K562 (cell line): ENCODE results near the gene TECTA. TPM values are rescaled to one million over a fixed set of nuclear protein-coding genes. Genes with fewer than 3 reads are reported as not detected.

Experiments used
- ATAC-seq: fragments of 200-7000 bp; cut with Tn5 transposase; 3 replicates; pipeline ENCODE4 v1.9.1; 2020; ENCODE audit warnings: moderate library complexity
- BruUV-seq: library from RNA; stranded (reverse); fragments of 400-500 nt; replicated peaks from 2 replicates; lab custom pipeline; 2021; lab: Mats Ljungman, UMichigan
- CTCF ChIA-PET: fragments of 300-600 bp; formaldehyde crosslinking; extraction: SDS; loops from one replicate; lab custom pipeline; 2021; ENCODE audit warnings: low intra/inter-chr PET ratio; lab: Yijun Ruan, JAX
- POLR2A ChIA-PET: fragments of 300-600, 350-650 bp; sonication (Branson Sonifier 250); formaldehyde crosslinking; extraction: SDS; loops from one replicate; lab custom pipeline; 2021; ENCODE audit warnings: antibody characterized with exemption, inconsistent platforms; lab: Yijun Ruan, JAX
- DNase-seq, 4 experiments: peaks; one replicate each; pipeline versions ENCODE4 v3.0.0 to v3.0.0-alpha.2; 2011 to 2018; ENCODE audit warnings: low spot score in 3 of 4, mixed read lengths in 3 of 4; ENCODE audit errors: extremely low read depth in 1 of 4
- FAIRE-seq: peaks from 2 replicates; lab custom pipeline; 2011; peaks lifted over from hg19 to GRCh38; lab: Jason Lieb, UNC
- H2AFZ ChIP-seq: 2 replicates; pipeline ENCODE4 v1.6.0; 2011; ENCODE audit warnings: low read depth, low read length, control low read depth, inconsistent platforms
- H3K27ac ChIP-seq: fragments of 200-600 bp; 3 replicates; pipeline ENCODE4 v1.8.0; 2011; ENCODE audit warnings: low read depth, mild to moderate bottlenecking, control low read depth, inconsistent platforms, low read length, moderate library complexity, mixed read lengths; ENCODE audit errors: extremely low read depth
- H3K27me3 ChIP-seq, 2 experiments: fragments of 300-600 bp in 1 of 2; 2 replicates in 1 of 2; 3 replicates in 1 of 2; pipeline versions ENCODE4 v1.6.0 to v1.8.0; 2011; ENCODE audit warnings: inconsistent platforms in 2 of 2, low read length in 2 of 2, mild to moderate bottlenecking in 1 of 2, mixed read lengths in 1 of 2, moderate library complexity in 1 of 2; ENCODE audit not compliant: control insufficient read depth in 2 of 2, insufficient read depth in 2 of 2
- H3K36me3 ChIP-seq: fragments of 300-600 bp; 3 replicates; pipeline ENCODE4 v1.8.0; 2011; ENCODE audit warnings: mild to moderate bottlenecking, low read length, inconsistent platforms; ENCODE audit not compliant: control insufficient read depth, insufficient read depth
- H3K4me1 ChIP-seq, 2 experiments: fragments of 200-600 bp in 1 of 2; replicated peaks in 1 of 2; 2 replicates in 1 of 2; 3 replicates in 1 of 2; pipeline versions ENCODE4 v1.5.1 to v1.8.0; 2011; ENCODE audit warnings: inconsistent platforms in 2 of 2, low read length in 2 of 2, mild to moderate bottlenecking in 1 of 2, mixed read lengths in 1 of 2, moderate library complexity in 1 of 2; ENCODE audit not compliant: control insufficient read depth in 2 of 2, insufficient read depth in 2 of 2
- H3K4me2 ChIP-seq: 2 replicates; pipeline ENCODE4 v1.6.1; 2011; ENCODE audit warnings: low read length, control low read depth, inconsistent platforms, mixed read lengths; ENCODE audit not compliant: insufficient read depth
- H3K4me3 ChIP-seq: fragments of 200-600 bp; sonication (generic), shearing (Covaris generic); 2 replicates; pipeline ENCODE4 v1.5.1; 2016; ENCODE audit warnings: control low read depth, inconsistent platforms
- H3K79me2 ChIP-seq: fragments of 200-600 bp; 3 replicates; pipeline ENCODE4 v1.8.0; 2011; ENCODE audit warnings: low read length, inconsistent platforms; ENCODE audit not compliant: control insufficient read depth, insufficient read depth
- H3K9ac ChIP-seq, 2 experiments: 2 replicates each; pipeline versions ENCODE4 v1.6.0 to v1.6.1; 2011; ENCODE audit warnings: low read depth in 2 of 2, low read length in 2 of 2, control low read depth in 1 of 2, inconsistent platforms in 1 of 2, mild to moderate bottlenecking in 1 of 2, mixed read lengths in 1 of 2; ENCODE audit not compliant: insufficient read depth in 1 of 2
- H3K9me1 ChIP-seq: one replicate; pipeline ENCODE4 v1.6.0; 2011; ENCODE audit warnings: inconsistent platforms, mild to moderate bottlenecking, low read length, moderate library complexity; ENCODE audit not compliant: control insufficient read depth, insufficient read depth
- H3K9me3 ChIP-seq: replicated peaks from 2 replicates; pipeline ENCODE4 v1.5.1; 2011; ENCODE audit warnings: low read depth, low read length, inconsistent platforms; ENCODE audit not compliant: control insufficient read depth, insufficient read depth
- H4K20me1 ChIP-seq: replicated peaks from 2 replicates; pipeline ENCODE4 v1.6.1; 2011; ENCODE audit warnings: low read length, inconsistent platforms, mixed read lengths; ENCODE audit not compliant: control insufficient read depth, insufficient read depth
- CBFA2T2 ChIP-seq: fragments of 450-650 bp; conservative IDR thresholded peaks from 2 replicates; pipeline ENCODE4 v1.6.1; 2017; ENCODE audit warnings: mild to moderate bottlenecking
- CBFA2T3 ChIP-seq: fragments of 450-650 bp; IDR thresholded peaks from 2 replicates; pipeline ENCODE4 v1.6.1; 2017
- DPF2 ChIP-seq: fragments of 450-650 bp; IDR thresholded peaks from 2 replicates; pipeline ENCODE4 v1.6.1; 2016
- ETV1 ChIP-seq: fragments of 450-650 bp; conservative IDR thresholded peaks from 2 replicates; pipeline ENCODE4 v1.6.1; 2016; ENCODE audit warnings: missing genetic modification characterization, control low read depth, low read depth, missing compliant biosample characterization
- FOXJ3 ChIP-seq: sonication (generic); formaldehyde crosslinking; IDR thresholded peaks from 2 replicates; pipeline ENCODE4 v1.4.0; 2020; ENCODE audit warnings: mild to moderate bottlenecking, missing genetic modification reagents
- KHSRP ChIP-seq: fragments of 450-650 bp; IDR thresholded peaks from 2 replicates; pipeline ENCODE4 v1.6.1; 2017
- KLF1 ChIP-seq: fragments of 450-650 bp; IDR thresholded peaks from 2 replicates; pipeline ENCODE4 v1.6.1; 2016; ENCODE audit warnings: missing genetic modification characterization, missing compliant biosample characterization
- MEF2D ChIP-seq: conservative IDR thresholded peaks from 2 replicates; pipeline ENCODE4 v1.6.1; 2016; ENCODE audit warnings: low read depth, missing genetic modification characterization, missing compliant biosample characterization
- MEIS2 ChIP-seq: fragments of 450-650 bp; IDR thresholded peaks from 2 replicates; pipeline ENCODE4 v1.6.1; 2014; ENCODE audit warnings: mild to moderate bottlenecking; ENCODE audit not compliant: partially characterized antibody
- SMAD4 ChIP-seq: fragments of 250-450 bp; sonication (Bioruptor Pico); conservative IDR thresholded peaks from 2 replicates; pipeline ENCODE4 v1.8.0; 2021; ENCODE audit warnings: inconsistent platforms, mild to moderate bottlenecking, moderate library complexity
- SOX6 ChIP-seq: fragments of 450-650 bp; IDR thresholded peaks from 2 replicates; pipeline ENCODE4 v1.6.1; 2014; ENCODE audit warnings: mild to moderate bottlenecking
- SP1 ChIP-seq: sonication (generic); formaldehyde crosslinking; IDR thresholded peaks from 2 replicates; pipeline ENCODE4 v1.8.1; 2022; ENCODE audit warnings: mild to moderate bottlenecking, missing genetic modification reagents
- STAT5B ChIP-seq: fragments of 250-450 bp; sonication (Bioruptor Pico); IDR thresholded peaks from 2 replicates; pipeline ENCODE4 v1.8.0; 2021; ENCODE audit warnings: mild to moderate bottlenecking, inconsistent platforms
- THRB ChIP-seq: fragments of 450-650 bp; formaldehyde crosslinking; conservative IDR thresholded peaks from 2 replicates; pipeline ENCODE4 v1.4.0; 2022; ENCODE audit warnings: mild to moderate bottlenecking, missing genetic modification characterization
- YY1 ChIP-seq, 3 experiments: IDR thresholded peaks; 2 replicates each; pipeline ENCODE4 v1.6.1; 2011; ENCODE audit warnings: low read length in 2 of 3, mild to moderate bottlenecking in 2 of 3, moderate library complexity in 2 of 3, borderline replicate concordance in 1 of 3, control low read depth in 1 of 3, low read depth in 1 of 3; ENCODE audit not compliant: insufficient read depth in 3 of 3, insufficient replicate concordance in 2 of 3, control insufficient read depth in 1 of 3, insufficient read length in 1 of 3; ENCODE audit errors: extremely low read depth in 1 of 3
- ZFP30 ChIP-seq: fragments of 250-450 bp; sonication (Bioruptor Pico); IDR thresholded peaks from 2 replicates; pipeline ENCODE4 v1.8.0; 2022; ENCODE audit warnings: moderate library complexity, mild to moderate bottlenecking, inconsistent platforms, borderline replicate concordance
- ZNF507 ChIP-seq: conservative IDR thresholded peaks from 2 replicates; pipeline ENCODE4 v1.6.1; 2017; ENCODE audit warnings: missing genetic modification characterization, missing compliant biosample characterization
- whole genome bisulfite sequencing: fragments of 100-300 bp; shearing (Covaris generic); methylation state at CpG from one replicate; pipeline ENCODE4 v1.1.6; 2016; ENCODE audit warnings: low coverage, mixed read lengths; ENCODE audit not compliant: insufficient coverage; ENCODE audit errors: missing lambda C conversion rate; 5-methylcytosine and 5-hydroxymethylcytosine counted together
- in situ Hi-C: fragments of 300-500 bp; cut with MboI; formaldehyde crosslinking; loops from 4 replicates; pipeline ENCODE4 v1.15.0; 2018; ENCODE audit warnings: inconsistent platforms, mixed read lengths
- intact Hi-C: fragments of 100-400 bp; cut with micrococcal nuclease; formaldehyde crosslinking; loops from 2 replicates; pipeline ENCODE4 v1.14.2; 2022
- polyA plus RNA-seq, 8 experiments: library from polyadenylated mRNA; depleted of rRNA in 4 of 8; stranded (reverse) in 5 of 8; unstranded in 3 of 8; fragments of >200 nt; fragmentation: Nextera tagmentation in 2 of 8; fragmentation: Illumina TruSeq in 1 of 8; extraction: Ambion mirVana in 2 of 8; extraction: Trizol in 1 of 8; gene quantifications; 2 replicates each; pipeline versions ENCODE4 v1.2.1 to v1.2.3, GENCODE V29; 2011 to 2014; ENCODE audit warnings: inconsistent platforms in 1 of 8, missing spikeins in 1 of 8
- total RNA-seq, 7 experiments: library from RNA; depleted of rRNA in 6 of 7; stranded (reverse); fragments of >200 nt in 6 of 7; fragmentation: Illumina TruSeq in 2 of 7; extraction: Trizol in 2 of 7; gene quantifications; 2 replicates each; pipeline versions ENCODE4 v1.2.1 to v1.2.3, GENCODE V29; 2011 to 2021; ENCODE audit warnings: low replicate concordance in 1 of 7
- TF ChIP-seq, protein P1 (sequence below): fragments of 250-450 bp; sonication (Bioruptor Pico); IDR thresholded peaks from 2 replicates; pipeline ENCODE4 v1.4.0; 2020; ENCODE audit warnings: mild to moderate bottlenecking, moderate library complexity, borderline replicate concordance

The TECTA gene
- total and polyA plus RNA-seq, 9 of the 15 experiments (the other 6 are each of a cell fraction or from before 2014, with no cell fraction given), result under 0.01 to 0.04 (median 0.03) TPM; not detected in 5

- FAIRE-seq (no peak), DNase-seq (no peak), ATAC-seq (no peak)
- BruUV-seq, result no TSS peak
- no peaks in the 10 kb centered on the region for H3K9me1 ChIP-seq
- H2AFZ ChIP-seq, result no peak overlapping the region
- H3K4me2 ChIP-seq, result no peak overlapping the region
- H3K4me1 ChIP-seq, result no peaks in the 10 kb centered on the region; a peak in 1 of 5 replicates
- no peak overlapping the region for H3K4me3 ChIP-seq
- no peak overlapping the region for H3K27ac ChIP-seq
- H3K79me2 ChIP-seq, result no peaks in the 10 kb centered on the region
- H4K20me1 ChIP-seq, result no peaks in the 10 kb centered on the region
- no peak for TF ChIP-seq MEF2D
- no peak for TF ChIP-seq SP1
- peak; percentile 19 for TF ChIP-seq MEIS2
- no peak for TF ChIP-seq STAT5B (CRISPR knock-in tag)
- no peak for TF ChIP-seq KHSRP
- TF ChIP-seq DPF2, result no peak
- TF ChIP-seq, protein P1, sequence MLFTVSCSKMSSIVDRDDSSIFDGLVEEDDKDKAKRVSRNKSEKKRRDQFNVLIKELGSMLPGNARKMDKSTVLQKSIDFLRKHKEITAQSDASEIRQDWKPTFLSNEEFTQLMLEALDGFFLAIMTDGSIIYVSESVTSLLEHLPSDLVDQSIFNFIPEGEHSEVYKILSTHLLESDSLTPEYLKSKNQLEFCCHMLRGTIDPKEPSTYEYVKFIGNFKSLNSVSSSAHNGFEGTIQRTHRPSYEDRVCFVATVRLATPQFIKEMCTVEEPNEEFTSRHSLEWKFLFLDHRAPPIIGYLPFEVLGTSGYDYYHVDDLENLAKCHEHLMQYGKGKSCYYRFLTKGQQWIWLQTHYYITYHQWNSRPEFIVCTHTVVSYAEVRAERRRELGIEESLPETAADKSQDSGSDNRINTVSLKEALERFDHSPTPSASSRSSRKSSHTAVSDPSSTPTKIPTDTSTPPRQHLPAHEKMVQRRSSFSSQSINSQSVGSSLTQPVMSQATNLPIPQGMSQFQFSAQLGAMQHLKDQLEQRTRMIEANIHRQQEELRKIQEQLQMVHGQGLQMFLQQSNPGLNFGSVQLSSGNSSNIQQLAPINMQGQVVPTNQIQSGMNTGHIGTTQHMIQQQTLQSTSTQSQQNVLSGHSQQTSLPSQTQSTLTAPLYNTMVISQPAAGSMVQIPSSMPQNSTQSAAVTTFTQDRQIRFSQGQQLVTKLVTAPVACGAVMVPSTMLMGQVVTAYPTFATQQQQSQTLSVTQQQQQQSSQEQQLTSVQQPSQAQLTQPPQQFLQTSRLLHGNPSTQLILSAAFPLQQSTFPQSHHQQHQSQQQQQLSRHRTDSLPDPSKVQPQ (CRISPR knock-in tag), result no peak
- 0 out of 2 replicates have a peak, but pooled peaks have one; percentile 21 for TF ChIP-seq SOX6
- TF ChIP-seq ZFP30 (CRISPR knock-in tag), result no peak
- peak; percentile 42 for TF ChIP-seq CBFA2T3
- no peak for TF ChIP-seq YY1 (IDR thresholded peaks at IDR 0.05; ENCODE audit: borderline replicate concordance in 1 of 3, control insufficient read depth in 1 of 3, extremely low read depth in 1 of 3, insufficient read depth in 3 of 3, insufficient read length in 1 of 3, insufficient replicate concordance in 2 of 3, low read depth in 1 of 3, low read length in 2 of 3)
- TF ChIP-seq THRB (CRISPR knock-in tag), result no peak
- no peak for TF ChIP-seq KLF1
- TF ChIP-seq CBFA2T2, result 0 out of 2 replicates have a peak, but pooled peaks have one; percentile 14
- no peak for TF ChIP-seq ETV1 (tag)
- TF ChIP-seq SMAD4 (CRISPR knock-in tag), result peak; percentile 59
- TF ChIP-seq ZNF507, result no peak
- TF ChIP-seq FOXJ3 (CRISPR knock-in tag), result no peak
- H3K9ac ChIP-seq, result no peak overlapping the region
- CTCF ChIA-PET, result no interaction called here
- peaks cover 0 to 10% of the 10 kb centered on the region in 2 experiments; a peak in 1 of 5 replicates for H3K27me3 ChIP-seq
- in situ Hi-C loops (no loop called here), intact Hi-C loops (no loop called here)
- H3K36me3 ChIP-seq, result no peaks in the 10 kb centered on the region
- POLR2A ChIA-PET, result interaction anchor here (0.9 kb wide), 1 partner anchor 12 kb away, joined by 4 read pairs; no protein-coding TSS in a partner anchor
- 1% methylated on average over 15 of the region's 15 CpGs for WGBS
- no peaks in the 10 kb centered on the region for H3K9me3 ChIP-seq
These were observed 135.3 kb downstream of the TECTA start for GRCh38 chr11:121236115-121237001.
